ENCODE data around the gene NR3C1. TPM values are rescaled to one million over a fixed set of nuclear protein-coding genes. Genes with fewer than 3 reads are reported as not detected.

The NR3C1 gene
- total RNA-seq, 1 experiment from 2014 or later, result 12.7 TPM

GRCh38 chr5:143311955-143312354 lies 91.5 kb downstream of the NR3C1 start:
- H3K4me3 ChIP-seq (ENCODE audit: low read depth, low read length, poor library complexity, severe bottlenecking), result no peak overlapping the region
- ChIA-PET POLR2A (ENCODE audit: low non-redundant PET) (no interaction called here), CTCF (no interaction called here)
- H3K4me1 ChIP-seq (ENCODE audit: insufficient read depth, low read length, poor library complexity, severe bottlenecking), result no peaks in the 10 kb centered on the region
- no peaks in the 10 kb centered on the region for H3K27me3 ChIP-seq (replicated peaks; ENCODE audit: insufficient read depth, low read depth, low read length, poor library complexity)
- no peaks in the 10 kb centered on the region for H3K9me3 ChIP-seq (ENCODE audit: low read depth, low read length, poor library complexity, severe bottlenecking)
- TF ChIP-seq EZH2 (IDR thresholded peaks at IDR 0.05; ENCODE audit: borderline replicate concordance, low read depth, low read length, poor library complexity, severe bottlenecking) (no peak), CTCF (conservative IDR thresholded peaks at IDR 0.05; ENCODE audit: low read depth, low read length) (no peak)
- intact Hi-C loops (cut with micrococcal nuclease; ENCODE audit: unreplicated experiment), result no loop called here
- BruUV-seq (replicated peaks), result no TSS peak
- DNase-seq (ENCODE audit: low spot score), result no peak
- no peaks in the 10 kb centered on the region for H3K36me3 ChIP-seq (ENCODE audit: insufficient read depth, low read length, poor library complexity, severe bottlenecking)
- no peak overlapping the region for H3K27ac ChIP-seq (ENCODE audit: low read depth, low read length, poor library complexity, severe bottlenecking)

GRCh38 chr5:143311428-143311827 lies 92.1 kb downstream of the NR3C1 start:
- H3K27ac ChIP-seq (ENCODE audit: low read depth, low read length, poor library complexity, severe bottlenecking), result no peak overlapping the region
- no peaks in the 10 kb centered on the region for H3K4me1 ChIP-seq (ENCODE audit: insufficient read depth, low read length, poor library complexity, severe bottlenecking)
- CTCF ChIA-PET, result no interaction called here

GRCh38 chr5:143309661-143310431 lies 93.6 kb downstream of the NR3C1 start:
- H3K27ac ChIP-seq (ENCODE audit: low read depth, low read length, poor library complexity, severe bottlenecking), result no peak overlapping the region
- H3K4me1 ChIP-seq (ENCODE audit: insufficient read depth, low read length, poor library complexity, severe bottlenecking), result no peaks in the 10 kb centered on the region
- no peak overlapping the region for H3K4me3 ChIP-seq (ENCODE audit: low read depth, low read length, poor library complexity, severe bottlenecking)
- H3K9me3 ChIP-seq (ENCODE audit: low read depth, low read length, poor library complexity, severe bottlenecking), result no peaks in the 10 kb centered on the region
- DNase-seq (ENCODE audit: low spot score), result no peak
- no peaks in the 10 kb centered on the region for H3K36me3 ChIP-seq (ENCODE audit: insufficient read depth, low read length, poor library complexity, severe bottlenecking)
- ChIA-PET POLR2A (ENCODE audit: low non-redundant PET) (no interaction called here), CTCF (no interaction called here)
- intact Hi-C loops (cut with micrococcal nuclease; ENCODE audit: unreplicated experiment), result no loop called here
- BruUV-seq (replicated peaks), result no TSS peak
- no peaks in the 10 kb centered on the region for H3K27me3 ChIP-seq (replicated peaks; ENCODE audit: insufficient read depth, low read depth, low read length, poor library complexity)
- no peak for TF ChIP-seq EZH2 (IDR thresholded peaks at IDR 0.05; ENCODE audit: borderline replicate concordance, low read depth, low read length, poor library complexity, severe bottlenecking)
- TF ChIP-seq CTCF (conservative IDR thresholded peaks at IDR 0.05; ENCODE audit: low read depth, low read length), result no peak

More at GRCh38 chr5:143311428-143311827, 92.1 kb downstream of the NR3C1 start:
- Histone ChIP-seq H3K36me3 (ENCODE audit: insufficient read depth, low read length, poor library complexity, severe bottlenecking) (no peaks in the 10 kb centered on the region), H3K4me3 (ENCODE audit: low read depth, low read length, poor library complexity, severe bottlenecking) (no peak overlapping the region), H3K27me3 (replicated peaks; ENCODE audit: insufficient read depth, low read depth, low read length, poor library complexity) (no peaks in the 10 kb centered on the region), H3K9me3 (ENCODE audit: low read depth, low read length, poor library complexity, severe bottlenecking) (no peaks in the 10 kb centered on the region)
- TF ChIP-seq CTCF (conservative IDR thresholded peaks at IDR 0.05; ENCODE audit: low read depth, low read length), result no peak
- POLR2A ChIA-PET (ENCODE audit: low non-redundant PET), result no interaction called here
- intact Hi-C loops (cut with micrococcal nuclease; ENCODE audit: unreplicated experiment), result no loop called here
- no peak for DNase-seq (ENCODE audit: low spot score)
- BruUV-seq (replicated peaks), result no TSS peak

Data from A673 (cell line).